Spleen (tissue), 7 donors: Measurements from ENCODE around the gene ARHGEF39.

ENCODE experiments used
- POLR2AphosphoS5 ChIP-seq, 3 donors: sonication (generic); formaldehyde crosslinking; IDR thresholded peaks; one replicate each; pipeline ENCODE4 v1.5.1; 2017; ENCODE audit warnings: antibody characterized with exemption in 3 of 3
- TF ChIP-seq, protein P1 (sequence below), 11 experiments: fragments of 200-600 bp in 7 of 11; fragments of 450-650 bp in 4 of 11; sonication (generic) in 4 of 11; IDR thresholded peaks in 8 of 11; conservative IDR thresholded peaks in 3 of 11; 1 replicate in 7 of 11; 2 replicates in 4 of 11; pipeline versions ENCODE4 v1.4.0 to v1.8.0; 2016 to 2021; ENCODE audit warnings: antibody characterized with exemption in 11 of 11, inconsistent platforms in 4 of 11, mild to moderate bottlenecking in 1 of 11
- donor health status: DM: no; HTN: no; CAD: no; lungs with moderate emphysema.
- donor health status: DM: no; HTN: no; CAD: no.
- donor health status: DM: no; HTN: no; CAD: no.

DNA sequence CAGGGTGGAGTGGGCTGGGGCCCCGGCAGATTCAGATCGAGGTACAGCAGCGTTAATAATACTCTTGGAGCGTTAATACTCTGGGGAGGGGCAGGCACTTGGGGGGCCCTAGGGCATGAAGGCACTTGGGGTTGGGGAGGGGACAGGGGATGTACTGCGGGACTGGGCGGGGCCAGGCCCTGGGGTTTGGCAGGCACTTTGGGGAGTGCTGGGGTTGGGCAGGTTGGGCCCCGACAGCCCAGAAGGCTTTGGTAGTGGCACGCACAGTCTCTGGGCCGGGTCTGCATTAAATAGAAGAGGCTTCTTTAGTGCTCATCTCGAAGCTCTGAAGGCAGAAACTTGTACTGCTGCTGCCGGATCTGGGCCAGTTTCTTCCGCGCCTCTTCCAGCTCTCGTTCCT lies 32.5 kb upstream of the ARHGEF39 start:
- no peak for TF ChIP-seq POLR2AphosphoS5 (IDR thresholded peaks at IDR 0.05)
- TF ChIP-seq, protein P1, sequence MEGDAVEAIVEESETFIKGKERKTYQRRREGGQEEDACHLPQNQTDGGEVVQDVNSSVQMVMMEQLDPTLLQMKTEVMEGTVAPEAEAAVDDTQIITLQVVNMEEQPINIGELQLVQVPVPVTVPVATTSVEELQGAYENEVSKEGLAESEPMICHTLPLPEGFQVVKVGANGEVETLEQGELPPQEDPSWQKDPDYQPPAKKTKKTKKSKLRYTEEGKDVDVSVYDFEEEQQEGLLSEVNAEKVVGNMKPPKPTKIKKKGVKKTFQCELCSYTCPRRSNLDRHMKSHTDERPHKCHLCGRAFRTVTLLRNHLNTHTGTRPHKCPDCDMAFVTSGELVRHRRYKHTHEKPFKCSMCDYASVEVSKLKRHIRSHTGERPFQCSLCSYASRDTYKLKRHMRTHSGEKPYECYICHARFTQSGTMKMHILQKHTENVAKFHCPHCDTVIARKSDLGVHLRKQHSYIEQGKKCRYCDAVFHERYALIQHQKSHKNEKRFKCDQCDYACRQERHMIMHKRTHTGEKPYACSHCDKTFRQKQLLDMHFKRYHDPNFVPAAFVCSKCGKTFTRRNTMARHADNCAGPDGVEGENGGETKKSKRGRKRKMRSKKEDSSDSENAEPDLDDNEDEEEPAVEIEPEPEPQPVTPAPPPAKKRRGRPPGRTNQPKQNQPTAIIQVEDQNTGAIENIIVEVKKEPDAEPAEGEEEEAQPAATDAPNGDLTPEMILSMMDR (IDR thresholded peaks at IDR 0.05 in 8 of 11, conservative IDR thresholded peaks at IDR 0.05 in 3 of 11): no peak
